Stimulated activated CD4-positive, alpha-beta T cell treated with anti-CD3 and anti-CD28 coated beads, Interleukin-1b, Interleukin-23, amount 100 ng/mL, for 48 hours (primary cell): ENCODE results near the gene ADGRV1.

Experiments
- DNase-seq: peaks from one replicate; pipeline ENCODE4 v3.0.0-alpha.2; 2020

ADGRV1 gene

DNA sequence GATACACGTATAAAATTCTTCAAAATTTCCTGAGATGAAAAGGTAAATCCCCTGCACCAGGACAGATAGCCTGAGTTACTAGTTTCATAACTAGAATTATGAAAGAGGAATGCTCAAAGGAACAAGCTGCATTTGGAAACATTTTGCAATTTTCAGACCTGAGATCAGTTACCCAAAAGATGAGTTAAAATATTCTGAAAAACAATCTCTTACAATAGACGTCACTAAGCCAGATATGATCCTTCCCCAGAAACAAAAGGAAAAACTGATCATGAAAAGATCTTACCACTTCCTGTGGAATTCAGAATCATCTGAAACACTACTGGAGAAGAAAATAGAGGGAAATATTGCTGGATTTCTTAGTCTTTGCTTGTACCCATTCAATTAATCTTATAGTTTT lies 619.9 kb downstream of the ADGRV1 start:
- no peak for DNase-seq

DNA sequence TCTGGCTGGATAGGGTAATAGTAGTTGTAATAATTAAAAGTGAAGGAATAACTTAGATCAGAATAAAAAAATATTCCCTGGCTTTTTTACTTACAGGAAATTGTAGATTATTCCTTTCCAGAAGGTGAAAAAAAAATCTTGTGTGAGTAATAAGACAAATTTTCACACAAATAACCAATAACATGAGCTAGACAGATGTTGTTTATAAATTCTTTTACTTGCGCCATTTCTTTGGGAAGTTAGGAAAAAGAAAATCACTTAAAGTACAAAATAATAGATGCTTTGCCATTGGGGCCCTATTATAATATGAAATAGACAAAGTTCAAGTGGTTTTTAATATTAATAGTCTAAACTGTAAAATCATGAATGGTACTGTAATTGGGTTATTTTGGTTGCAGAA lies 620.4 kb downstream of the ADGRV1 start:
- no peak for DNase-seq

DNA sequence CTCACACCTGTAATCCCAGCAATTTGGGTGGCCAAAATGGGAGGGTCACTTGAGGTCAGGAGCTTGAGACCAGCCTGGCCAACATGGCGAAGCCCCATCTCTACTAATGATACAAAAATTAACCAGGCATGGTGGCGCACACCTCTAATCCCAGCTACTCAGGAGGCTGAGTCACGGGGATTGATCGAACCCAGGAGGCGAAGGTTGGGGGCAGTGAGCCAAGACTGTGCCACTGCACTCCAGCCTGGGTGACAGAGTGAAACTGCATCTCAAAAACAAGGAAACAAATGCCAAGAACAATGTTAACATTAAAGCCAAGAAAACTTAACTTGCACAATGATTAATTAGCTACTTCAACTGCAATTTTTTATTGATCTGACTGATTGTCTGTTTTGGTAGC lies 621.9 kb downstream of the ADGRV1 start:
- DNase-seq: no peak

DNA sequence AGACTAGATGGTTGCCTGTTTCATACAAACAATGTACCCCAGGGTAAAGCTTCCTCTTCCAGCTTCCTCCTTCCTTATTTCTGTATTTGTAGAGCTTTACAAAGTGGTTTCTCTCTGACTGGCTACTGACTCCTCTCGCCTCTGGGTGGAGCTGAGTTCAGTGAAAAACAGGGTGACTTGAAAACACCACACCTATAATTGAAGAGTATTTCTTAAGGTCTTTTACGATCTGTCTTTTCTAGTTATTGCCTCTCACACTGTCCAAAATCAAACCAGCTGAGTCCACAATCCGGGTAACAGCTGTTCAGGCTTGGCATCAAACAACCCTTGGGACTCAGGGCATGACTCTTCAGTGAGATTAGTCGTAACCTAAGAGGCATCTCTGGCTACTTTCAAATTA lies 624.2 kb downstream of the ADGRV1 start:
- DNase-seq: no peak

- DNase-seq: no peak
These were observed 625.1 kb downstream of the ADGRV1 start for GRCh38 chr5:91183743-91184142.

- no peak for DNase-seq
These were observed 627.5 kb downstream of the ADGRV1 start for GRCh38 chr5:91186101-91186500.

DNA sequence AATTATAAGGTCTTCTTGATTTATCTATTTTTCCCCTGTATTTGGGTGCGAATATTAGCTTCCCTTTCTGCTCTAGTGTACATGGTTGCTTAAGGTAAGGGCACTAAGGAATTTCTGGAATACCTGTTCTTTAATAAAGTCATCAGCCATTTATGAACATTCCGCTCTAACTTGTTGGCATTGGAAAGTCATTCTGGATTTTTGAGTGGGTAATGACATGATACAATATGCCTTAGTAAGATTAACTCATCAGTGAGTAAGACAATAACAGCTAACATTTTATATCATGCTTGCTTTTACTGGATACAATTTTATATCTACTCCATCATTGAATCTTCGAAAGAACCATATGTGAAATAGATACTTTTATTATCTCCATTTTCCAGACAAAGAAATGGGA lies 628.4 kb downstream of the ADGRV1 start:
- DNase-seq: no peak

GRCh38 chr5:91188755-91189154 lies 630.2 kb downstream of the ADGRV1 start:
- no peak for DNase-seq

DNA sequence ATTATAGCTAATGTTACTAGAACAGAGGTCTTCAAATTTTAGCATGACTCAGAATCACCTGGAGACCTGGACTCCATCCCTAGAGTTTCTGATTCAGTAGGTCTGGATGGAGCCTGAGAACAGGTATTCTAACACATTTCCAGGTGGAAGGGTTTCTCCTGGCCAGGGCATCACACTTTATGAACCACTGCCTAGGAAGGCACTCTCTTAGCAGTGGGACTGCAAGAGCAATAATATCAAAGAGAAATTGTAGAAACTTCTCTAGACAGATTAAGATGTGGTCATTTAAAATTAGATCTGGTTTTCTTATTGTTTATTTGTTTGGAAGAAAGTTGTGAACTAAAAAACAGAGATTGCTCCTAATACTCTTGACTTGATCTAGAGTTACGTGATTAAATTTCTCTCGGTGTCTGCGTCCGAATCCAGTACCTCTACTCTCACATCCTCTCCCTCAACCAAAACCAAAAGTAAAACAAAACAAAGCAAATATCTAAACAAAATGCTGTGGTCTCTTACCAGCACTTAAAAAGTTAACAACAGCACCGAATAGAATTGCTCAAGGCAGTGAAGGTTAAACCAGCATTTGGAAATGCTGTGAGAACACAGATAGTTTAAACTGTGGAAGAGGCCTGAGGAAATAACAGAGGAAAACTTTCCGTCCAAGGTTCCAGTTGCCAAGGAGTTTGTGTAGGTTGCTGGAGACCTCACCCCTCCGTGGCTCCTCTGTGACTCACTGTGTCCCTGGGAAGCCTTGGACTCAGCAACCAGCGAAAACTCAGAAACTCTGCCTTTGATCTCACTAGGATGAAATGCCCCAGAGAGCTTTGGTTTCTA lies 631.1 kb downstream of the ADGRV1 start:
- no peak for DNase-seq

DNA sequence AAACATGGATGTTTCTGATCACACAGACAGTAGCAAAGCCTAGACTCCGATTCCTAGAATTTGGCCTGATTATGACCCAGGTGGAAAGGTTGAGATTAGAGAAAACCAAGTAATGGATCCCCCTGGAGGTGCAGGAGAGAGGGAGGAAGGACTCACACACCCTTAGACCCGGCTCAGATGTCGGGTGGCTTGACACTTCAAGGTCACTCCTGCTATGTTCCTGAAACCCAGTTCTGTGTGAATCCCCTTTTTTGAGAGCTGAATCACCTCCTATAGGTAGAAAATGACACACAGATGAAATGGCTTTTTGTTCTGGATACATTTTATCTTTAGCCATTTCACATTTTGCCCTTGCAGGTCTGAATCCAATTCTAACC lies 631.7 kb downstream of the ADGRV1 start:
- DNase-seq: no peak

- no peak for DNase-seq
These were observed 636.3 kb downstream of the ADGRV1 start for GRCh38 chr5:91194824-91195381.

DNA sequence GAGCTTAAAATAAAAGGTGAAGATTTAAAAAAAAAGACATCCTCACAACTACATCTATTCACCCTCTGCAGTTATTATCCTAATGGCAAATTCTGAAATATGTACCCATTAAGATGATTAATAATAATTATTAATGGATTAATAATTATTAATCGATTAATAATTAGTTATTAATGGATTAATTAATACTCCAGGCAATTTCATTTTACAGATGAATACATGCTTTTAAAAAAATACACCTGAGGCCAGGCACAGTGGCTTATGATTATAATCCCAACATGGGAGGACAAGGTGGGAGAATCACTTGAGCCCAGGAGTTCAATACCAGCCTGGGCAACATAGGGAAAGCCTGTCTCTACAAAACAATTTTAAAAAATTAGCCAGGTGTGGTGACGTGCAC lies 642.1 kb downstream of the ADGRV1 start:
- DNase-seq: no peak

DNA sequence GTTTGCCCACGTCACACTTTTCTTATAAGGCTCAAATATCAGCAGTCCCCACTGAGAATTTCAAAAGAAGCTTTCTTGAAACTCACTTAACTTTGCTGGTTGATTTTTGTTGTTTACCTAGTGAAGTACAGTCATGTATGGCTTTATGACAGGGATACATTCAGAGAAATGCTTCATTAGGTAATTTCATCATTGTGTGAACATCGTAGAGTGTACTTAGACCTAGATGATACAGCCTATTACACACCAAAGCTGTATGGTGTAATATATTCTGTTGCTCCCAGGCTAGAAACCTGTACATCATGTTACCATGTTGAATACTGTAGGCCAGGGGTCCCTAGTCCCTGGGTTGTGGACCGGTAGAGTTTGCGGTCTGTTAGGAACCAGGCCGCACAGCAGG lies 647.5 kb downstream of the ADGRV1 start:
- no peak for DNase-seq

- DNase-seq: no peak
These were observed 648.1 kb downstream of the ADGRV1 start for GRCh38 chr5:91206734-91207133.

DNA sequence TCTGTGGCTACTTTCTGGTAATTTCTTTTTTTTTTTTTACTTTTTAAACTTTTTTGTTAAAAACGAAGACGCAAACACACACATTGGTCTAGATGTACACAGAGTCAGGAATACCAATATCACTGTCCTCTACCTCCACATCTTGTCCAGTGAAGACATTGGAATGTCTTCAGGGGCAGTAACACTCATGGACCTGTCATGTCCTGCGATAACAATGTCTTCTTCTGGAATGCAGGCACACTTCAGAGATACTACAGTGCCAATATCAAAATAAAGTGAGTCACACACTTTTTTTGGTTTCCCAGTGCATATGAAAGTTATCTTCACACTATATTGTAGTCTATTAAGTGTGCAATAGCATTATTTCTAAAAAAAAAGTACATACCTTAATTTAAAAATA lies 648.7 kb downstream of the ADGRV1 start:
- no peak for DNase-seq

GRCh38 chr5:91211997-91212713 lies 653.6 kb downstream of the ADGRV1 start:
- DNase-seq: no peak

- DNase-seq: no peak
These were observed 654.1 kb downstream of the ADGRV1 start for GRCh38 chr5:91212714-91213092.
